LNCAP (cell line): Measurements from ENCODE around the gene LCLAT1.

Experiments
- CTCF ChIP-seq: fragments of 450-650 bp; IDR thresholded peaks from 2 replicates; pipeline ENCODE4 v1.5.1; 2017; ENCODE audit warnings: mild to moderate bottlenecking

LCLAT1 gene

GRCh38 chr2:30462131-30462857 lies 15.2 kb downstream of the LCLAT1 start:
- no peak for TF ChIP-seq CTCF

GRCh38 chr2:30463535-30463934 lies 16.5 kb downstream of the LCLAT1 start:
- no peak for TF ChIP-seq CTCF

- TF ChIP-seq CTCF, result no peak
Measured at GRCh38 chr2:30464544-30465170, 17.6 kb downstream of the LCLAT1 start.

GRCh38 chr2:30465171-30465545 lies 18.1 kb downstream of the LCLAT1 start:
- TF ChIP-seq CTCF, result no peak

GRCh38 chr2:30466216-30466615 lies 19.2 kb downstream of the LCLAT1 start:
- no peak for TF ChIP-seq CTCF

GRCh38 chr2:30470426-30470825 lies 23.4 kb downstream of the LCLAT1 start:
- no peak for TF ChIP-seq CTCF

GRCh38 chr2:30472326-30472725 lies 25.3 kb downstream of the LCLAT1 start:
- TF ChIP-seq CTCF, result no peak

- no peak for TF ChIP-seq CTCF
Measured at GRCh38 chr2:30475542-30475941, 28.5 kb downstream of the LCLAT1 start.
